GM12872 (cell line): ENCODE measurements around the gene TIMM50.

Experiments used
- TF ChIP-seq, protein P1 (sequence below): IDR thresholded peaks from 3 replicates; pipeline ENCODE4 v1.5.1; 2011; ENCODE audit warnings: low read depth, mild to moderate bottlenecking, low read length, moderate library complexity; ENCODE audit not compliant: insufficient read depth

TIMM50 gene

DNA sequence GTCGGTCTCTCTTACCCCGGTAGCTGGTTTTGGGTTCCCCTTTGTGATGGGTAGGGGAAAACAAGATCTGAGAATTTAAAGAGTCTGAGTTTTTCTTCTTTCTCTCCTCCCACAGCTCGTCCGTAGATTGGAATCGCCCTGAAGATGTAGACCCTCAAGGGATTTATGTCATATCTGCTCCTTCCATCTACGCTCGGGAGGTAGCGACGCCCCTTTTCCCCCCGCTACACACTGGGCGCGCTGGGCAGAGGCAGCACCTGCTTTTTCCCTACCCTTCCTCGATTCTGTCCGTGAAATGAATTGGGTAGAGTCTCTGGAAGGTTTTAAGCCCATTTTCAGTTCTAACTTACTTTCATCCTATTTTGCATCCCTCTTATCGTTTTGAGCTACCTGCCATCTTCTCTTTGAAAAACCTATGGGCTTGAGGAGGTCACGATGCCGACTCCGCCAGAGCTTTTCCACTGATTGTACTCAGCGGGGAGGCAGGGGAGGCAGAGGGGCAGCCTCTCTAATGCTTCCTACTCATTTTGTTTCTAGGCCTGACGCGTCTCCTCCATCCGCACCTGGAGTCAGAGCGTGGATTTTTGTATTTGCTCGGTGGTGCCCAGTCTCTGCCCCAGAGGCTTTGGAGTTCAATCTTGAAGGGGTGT, 27.2 kb downstream of the TIMM50 start:
- TF ChIP-seq, protein P1, sequence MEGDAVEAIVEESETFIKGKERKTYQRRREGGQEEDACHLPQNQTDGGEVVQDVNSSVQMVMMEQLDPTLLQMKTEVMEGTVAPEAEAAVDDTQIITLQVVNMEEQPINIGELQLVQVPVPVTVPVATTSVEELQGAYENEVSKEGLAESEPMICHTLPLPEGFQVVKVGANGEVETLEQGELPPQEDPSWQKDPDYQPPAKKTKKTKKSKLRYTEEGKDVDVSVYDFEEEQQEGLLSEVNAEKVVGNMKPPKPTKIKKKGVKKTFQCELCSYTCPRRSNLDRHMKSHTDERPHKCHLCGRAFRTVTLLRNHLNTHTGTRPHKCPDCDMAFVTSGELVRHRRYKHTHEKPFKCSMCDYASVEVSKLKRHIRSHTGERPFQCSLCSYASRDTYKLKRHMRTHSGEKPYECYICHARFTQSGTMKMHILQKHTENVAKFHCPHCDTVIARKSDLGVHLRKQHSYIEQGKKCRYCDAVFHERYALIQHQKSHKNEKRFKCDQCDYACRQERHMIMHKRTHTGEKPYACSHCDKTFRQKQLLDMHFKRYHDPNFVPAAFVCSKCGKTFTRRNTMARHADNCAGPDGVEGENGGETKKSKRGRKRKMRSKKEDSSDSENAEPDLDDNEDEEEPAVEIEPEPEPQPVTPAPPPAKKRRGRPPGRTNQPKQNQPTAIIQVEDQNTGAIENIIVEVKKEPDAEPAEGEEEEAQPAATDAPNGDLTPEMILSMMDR, result no peak

DNA sequence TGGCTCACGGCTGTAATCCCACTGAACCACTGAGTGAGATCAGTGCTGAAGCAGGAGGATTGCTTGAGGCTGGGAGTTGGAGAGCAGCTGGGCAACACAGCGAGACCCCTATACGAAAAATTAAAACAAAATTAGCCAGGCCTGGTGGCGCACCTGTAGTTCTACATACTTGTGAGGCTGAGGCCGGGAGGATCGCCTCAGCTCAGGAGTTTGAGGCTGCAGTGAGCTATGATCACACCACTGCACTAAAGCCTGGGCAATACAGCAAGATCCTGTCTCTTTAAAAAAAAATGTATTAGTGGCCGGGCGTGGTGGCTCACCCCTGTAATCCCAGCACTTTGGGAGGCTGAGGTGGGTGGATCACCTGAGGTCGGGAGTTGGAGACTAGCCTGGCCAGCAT, 28.0 kb downstream of the TIMM50 start:
- TF ChIP-seq, protein P1, result no peak

DNA sequence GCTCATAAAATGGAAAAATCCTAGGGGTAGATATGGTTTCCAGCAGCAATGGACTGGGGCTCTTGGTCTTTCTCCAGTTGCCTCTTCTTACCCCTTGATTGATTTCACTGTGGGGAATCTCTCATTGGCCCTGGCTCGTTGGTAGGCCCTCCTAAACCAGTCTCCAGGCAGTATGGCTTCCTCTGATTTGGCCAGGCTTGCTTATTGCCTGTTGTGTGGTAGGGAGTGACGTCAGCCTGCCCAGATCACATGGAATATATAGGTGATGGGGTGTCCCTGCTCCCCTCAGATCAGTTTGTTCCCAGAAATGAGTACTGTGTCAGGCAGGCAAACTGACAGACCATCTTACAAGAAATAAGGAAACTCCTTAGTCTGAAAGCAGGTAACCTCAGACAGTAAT, 28.6 kb downstream of the TIMM50 start:
- TF ChIP-seq, protein P1, result no peak

DNA sequence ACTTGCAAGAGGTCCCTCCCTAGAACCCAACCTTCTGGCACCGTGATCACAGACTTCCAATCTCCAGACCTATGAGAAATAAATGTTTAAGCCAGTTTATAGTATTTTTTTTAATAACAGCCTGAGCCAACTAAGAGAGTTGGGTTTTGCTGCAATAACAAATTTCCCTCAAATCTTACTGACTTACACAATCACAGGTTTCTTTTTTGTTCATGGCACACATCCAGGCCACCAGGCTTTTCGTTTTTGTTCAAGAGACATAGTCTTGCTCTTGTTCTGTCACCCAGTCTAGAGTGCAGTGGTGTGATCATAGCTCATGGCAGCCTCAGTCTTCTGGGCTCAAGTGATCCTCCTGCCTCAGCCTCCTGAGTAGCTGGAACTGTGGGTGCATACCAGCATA, 32.4 kb downstream of the TIMM50 start:
- TF ChIP-seq, protein P1, result no peak

DNA sequence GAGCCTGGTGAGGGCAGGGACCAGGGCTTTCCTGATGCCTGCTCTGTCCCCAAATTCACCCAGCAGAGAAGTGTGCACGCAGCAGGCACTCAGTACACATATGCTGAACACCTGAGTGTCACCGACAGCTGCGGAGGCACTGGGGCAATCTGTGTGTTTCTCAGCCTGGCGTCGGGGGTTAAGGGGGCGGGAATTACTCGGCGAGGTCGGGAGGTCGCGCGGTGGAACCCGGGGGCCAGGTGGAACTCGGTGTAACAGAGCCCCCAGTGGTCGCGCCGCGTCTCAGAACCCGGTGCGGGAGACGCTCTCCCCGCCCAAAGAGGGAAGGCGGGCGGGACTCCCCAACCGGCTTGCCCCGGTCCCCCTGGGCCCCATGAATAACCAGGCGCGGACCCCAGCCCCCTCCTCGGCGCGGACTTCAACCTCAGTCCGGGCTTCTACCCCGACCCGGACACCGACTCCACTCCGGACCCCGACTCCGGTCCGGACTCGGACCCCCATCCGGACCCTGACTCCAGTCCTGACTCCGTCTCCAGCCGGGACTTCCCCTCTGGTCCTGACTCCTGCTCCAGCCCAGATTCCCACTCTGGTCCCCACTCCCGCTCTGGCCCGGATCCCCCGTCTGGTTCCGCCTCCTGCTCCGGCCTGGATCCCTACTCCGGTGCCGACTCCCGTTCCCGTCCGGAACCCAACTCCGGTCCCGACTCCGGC, 34.4 kb downstream of the TIMM50 start, which contains the start of gene SELENOV:
Gene SELENOV, plus strand, starts transcription at position 300 of the 711 bp plus-strand sequence. Its CDS starts 74 bp downstream, at position 374.
- TF ChIP-seq, protein P1, result no peak

DNA sequence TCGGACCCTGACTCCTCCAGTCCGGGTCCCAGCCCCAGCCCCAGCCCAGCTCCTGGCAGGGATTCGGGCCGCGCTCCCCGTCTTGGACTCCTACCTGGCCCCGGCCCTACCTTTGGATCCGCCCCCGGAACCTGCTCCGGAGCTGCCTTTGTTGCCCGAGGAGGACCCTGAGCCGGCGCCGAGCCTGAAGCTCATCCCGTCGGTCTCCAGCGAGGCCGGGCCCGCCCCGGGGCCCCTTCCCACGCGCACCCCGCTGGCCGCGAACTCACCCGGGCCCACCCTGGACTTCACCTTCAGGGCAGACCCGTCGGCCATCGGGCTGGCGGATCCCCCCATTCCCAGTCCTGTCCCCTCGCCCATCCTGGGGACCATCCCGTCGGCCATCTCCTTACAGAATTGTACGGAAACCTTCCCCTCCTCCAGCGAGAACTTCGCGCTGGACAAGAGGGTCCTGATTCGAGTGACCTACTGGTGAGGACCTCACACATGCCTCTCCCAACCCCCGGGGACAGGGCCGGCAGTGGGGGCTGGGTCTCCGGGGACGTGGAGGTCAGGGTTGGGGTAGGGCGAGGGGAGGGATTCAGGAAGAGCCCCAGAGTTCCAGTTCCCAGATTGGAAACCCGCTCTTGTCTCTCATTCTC, 35.0 kb downstream of the TIMM50 start:
- TF ChIP-seq, protein P1, result no peak

DNA sequence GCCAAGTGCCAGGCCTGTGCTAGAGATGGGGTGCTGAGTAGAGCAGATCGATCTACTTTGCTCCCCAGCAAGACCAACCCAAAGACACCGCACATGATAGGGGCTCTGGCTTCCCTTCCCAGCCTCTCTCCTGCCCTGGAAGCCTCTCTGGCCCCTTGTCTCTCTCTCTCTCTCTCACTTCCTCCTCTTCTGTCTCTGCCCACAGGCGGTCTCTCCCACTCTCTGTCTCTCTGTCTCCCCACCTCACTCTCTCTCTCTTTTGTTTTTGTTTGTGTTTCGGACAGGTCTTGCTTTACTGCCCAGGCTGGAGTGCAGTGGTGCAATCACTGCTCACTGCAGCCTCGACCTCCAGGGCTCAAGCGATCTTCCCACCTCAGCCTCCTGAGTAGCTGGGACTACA, 35.6 kb downstream of the TIMM50 start:
- TF ChIP-seq, protein P1, result no peak
